Ramos (cell line): Measurements from ENCODE around the gene ENPP6.

ENCODE experiments used
- in situ Hi-C: fragments of 300-500 bp; cut with MboI; formaldehyde crosslinking; loops from one replicate; pipeline ENCODE4 v1.14.3; 2022; ENCODE audit warnings: low sequenced_read_pairs; ENCODE audit not compliant: unreplicated experiment

Gene ENPP6

GRCh38 chr4:184114431-184114830 is 103.2 kb downstream of the ENPP6 start:
- in situ Hi-C loops = no loop called here

DNA sequence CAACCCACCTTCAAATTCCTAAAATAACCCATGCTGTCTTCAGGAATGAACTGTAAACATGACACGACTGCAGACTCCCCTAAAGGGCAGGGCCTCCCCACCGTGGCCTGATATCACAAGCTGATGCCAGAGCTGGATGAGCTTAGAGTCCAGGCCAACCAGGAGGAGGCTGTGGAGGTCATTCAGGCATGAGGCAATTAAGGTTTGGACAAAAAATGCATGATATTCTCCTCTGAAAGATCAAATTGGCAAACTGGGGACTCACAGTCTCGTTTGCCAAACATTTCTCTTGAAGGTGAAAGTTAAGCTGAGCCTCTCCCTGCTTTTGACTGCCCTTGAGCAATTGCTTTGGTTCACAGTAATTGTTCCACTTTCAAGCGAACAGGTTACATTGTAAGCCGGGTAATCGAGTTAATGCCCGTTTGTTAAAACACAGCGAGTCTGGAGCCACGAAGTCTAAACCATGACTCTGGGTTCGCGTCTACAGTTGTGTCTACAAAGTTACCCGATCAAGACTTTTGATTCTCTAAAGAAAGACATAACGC is 105.6 kb downstream of the ENPP6 start:
- in situ Hi-C loops = no loop called here

DNA sequence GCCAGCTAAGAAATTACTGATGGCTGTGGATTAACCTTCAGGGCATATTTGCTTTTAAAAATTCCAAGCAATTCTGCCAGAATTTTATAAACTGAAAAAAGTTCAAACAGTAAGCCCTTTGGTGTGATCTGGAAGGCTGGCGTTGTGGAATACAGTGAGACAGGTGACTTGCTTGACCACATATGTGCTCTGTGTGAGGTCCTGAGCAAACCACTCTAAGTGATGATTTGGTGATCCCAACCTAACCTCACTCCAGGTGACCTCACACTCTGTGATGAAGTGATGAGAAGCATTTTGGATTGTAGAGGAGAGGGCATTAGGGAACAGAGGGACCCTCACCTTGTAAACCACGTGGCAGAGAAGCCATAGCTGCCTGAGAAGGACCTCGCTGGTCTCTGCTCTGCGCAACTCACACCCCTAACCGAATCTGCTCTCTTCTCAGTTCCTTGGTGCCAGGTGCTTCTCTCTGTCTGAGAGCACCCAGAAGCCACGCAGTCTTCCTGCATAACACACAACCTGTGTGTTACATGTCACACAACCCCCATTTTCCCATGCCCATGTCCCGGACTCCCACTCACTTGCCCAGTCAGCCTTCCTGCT is 106.3 kb downstream of the ENPP6 start:
- in situ Hi-C loops = no loop called here

DNA sequence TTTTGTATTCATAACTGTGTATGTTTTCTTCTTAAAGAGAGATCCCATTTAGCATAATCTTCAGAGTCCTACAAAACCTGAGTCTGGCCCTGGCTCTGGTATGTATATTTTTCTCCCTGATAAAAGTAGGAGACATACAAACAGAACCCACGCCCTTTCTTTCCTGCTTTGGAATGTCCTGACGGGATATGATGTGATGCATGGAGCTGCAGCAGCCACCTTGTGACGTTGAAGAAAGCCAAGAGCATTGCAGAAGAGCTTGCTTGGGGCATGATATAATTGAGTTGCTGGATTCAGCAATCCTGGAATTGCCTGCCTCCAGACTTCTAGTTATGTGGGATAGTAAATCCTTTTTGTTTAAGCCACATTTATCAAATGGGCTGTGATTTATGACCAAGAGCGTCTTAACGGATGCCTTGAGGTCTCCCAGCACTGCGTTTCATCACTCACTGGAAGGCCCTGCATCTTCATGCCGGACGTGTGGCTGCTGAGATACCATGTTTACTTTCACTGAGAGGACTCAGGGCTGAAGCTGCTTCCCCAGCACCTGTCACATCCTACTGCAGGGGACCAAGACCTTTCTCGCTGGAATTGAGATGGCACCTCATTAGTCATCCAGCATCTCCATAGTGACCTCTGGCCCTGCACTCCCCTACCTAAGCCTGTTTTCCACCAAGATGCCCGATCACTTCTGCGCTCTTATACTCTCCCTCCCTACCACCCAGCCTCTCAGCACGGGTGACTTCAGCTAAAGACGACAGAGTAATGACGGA is 107.0 kb downstream of the ENPP6 start:
- in situ Hi-C loops = no loop called here

GRCh38 chr4:184108006-184108501 is 109.6 kb downstream of the ENPP6 start:
- in situ Hi-C loops = no loop called here

DNA sequence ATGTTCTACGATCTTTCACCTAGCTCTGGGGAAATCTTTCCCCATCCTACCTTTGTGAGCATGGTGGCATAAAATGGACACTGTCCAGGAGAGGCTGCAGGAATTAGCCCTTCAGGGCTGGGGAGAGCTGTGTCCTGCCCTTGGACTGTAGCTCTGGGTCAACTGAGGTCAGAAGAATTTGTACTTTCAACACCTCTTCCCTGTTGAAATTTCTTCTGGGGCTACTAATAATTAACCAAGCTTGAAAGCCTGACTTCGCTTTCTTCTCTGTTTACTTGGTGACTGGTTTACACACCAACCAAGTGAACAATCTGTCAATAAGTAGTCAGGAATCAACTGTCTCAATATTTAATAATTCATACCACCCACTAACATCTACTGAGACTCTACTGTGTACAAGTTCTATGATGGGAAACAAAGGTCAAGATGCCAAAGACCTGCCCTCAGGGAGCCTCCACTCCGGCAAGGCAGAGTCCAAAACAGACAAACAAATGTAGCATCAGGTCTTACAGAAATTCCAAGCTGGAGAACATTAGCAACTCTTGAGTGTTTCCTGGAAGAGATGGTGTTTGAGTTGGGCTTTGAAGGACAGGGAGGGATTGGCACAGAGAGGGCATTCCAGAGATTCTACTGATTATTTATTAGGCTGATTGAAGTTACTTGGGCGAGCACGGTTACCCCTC is 113.1 kb downstream of the ENPP6 start:
- in situ Hi-C loops = loop anchor here (5.0 kb wide), 1 partner anchor 272 kb away; no protein-coding TSS in a partner anchor

- in situ Hi-C loops = loop anchor here (5.0 kb wide), 1 partner anchor 271 kb away; no protein-coding TSS in a partner anchor
These were observed 114.0 kb downstream of the ENPP6 start for GRCh38 chr4:184103527-184104264.

DNA sequence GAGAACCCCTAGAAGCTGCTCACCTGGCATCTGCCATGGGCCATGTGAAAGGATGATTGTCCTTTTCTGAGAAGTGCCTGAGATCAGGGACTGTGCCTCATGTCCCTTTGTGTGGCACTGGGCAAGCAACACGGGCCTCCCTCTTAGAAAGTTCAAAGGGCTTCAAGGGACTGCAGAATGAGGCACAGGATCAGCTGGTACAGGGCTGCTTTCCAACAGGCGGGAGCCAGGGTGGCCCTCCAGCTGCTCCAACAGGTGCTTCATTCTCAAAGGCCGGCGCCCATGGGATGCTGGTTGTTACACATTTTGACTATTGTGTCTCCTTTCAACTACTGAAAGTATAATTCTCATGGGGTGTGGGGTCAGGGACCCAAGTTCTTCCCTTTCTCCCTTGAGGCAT is 114.7 kb downstream of the ENPP6 start:
- in situ Hi-C loops = loop anchor here (5.0 kb wide), 1 partner anchor 271 kb away; no protein-coding TSS in a partner anchor

GRCh38 chr4:184102488-184102887 is 115.2 kb downstream of the ENPP6 start:
- in situ Hi-C loops = loop anchor here (5.0 kb wide), 1 partner anchor 270 kb away; no protein-coding TSS in a partner anchor

GRCh38 chr4:184101711-184102110 is 116.0 kb downstream of the ENPP6 start:
- in situ Hi-C loops = loop anchor here (5.0 kb wide), 1 partner anchor 269 kb away; no protein-coding TSS in a partner anchor

GRCh38 chr4:184100297-184100885 is 117.3 kb downstream of the ENPP6 start:
- in situ Hi-C loops = loop anchor here (5.0 kb wide), 1 partner anchor 268 kb away; no protein-coding TSS in a partner anchor

- in situ Hi-C loops = no loop called here
These were observed 118.1 kb downstream of the ENPP6 start for GRCh38 chr4:184099535-184099966.

DNA sequence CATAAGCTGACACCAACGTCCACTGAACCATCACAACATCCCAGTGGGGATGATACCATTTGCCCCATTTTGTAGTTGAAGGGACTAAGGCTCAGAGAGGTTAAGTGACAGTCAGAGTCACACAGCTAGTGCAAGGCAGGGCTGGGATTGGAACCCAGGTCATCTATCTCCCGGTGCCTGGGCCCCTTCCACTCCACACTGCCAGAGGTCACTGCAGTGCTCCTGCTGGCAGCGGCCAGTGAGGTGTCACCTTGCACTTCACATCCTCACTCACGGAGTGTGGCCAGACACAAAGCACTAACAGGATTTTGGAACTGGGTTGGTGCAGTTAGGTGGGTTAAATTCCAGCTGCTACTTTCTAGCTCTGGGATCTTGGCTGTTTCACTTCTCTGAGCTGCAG is 118.7 kb downstream of the ENPP6 start:
- in situ Hi-C loops = no loop called here

GRCh38 chr4:184097815-184098214 is 119.9 kb downstream of the ENPP6 start:
- in situ Hi-C loops = no loop called here

GRCh38 chr4:184097241-184097605 is 120.5 kb downstream of the ENPP6 start:
- in situ Hi-C loops = no loop called here

DNA sequence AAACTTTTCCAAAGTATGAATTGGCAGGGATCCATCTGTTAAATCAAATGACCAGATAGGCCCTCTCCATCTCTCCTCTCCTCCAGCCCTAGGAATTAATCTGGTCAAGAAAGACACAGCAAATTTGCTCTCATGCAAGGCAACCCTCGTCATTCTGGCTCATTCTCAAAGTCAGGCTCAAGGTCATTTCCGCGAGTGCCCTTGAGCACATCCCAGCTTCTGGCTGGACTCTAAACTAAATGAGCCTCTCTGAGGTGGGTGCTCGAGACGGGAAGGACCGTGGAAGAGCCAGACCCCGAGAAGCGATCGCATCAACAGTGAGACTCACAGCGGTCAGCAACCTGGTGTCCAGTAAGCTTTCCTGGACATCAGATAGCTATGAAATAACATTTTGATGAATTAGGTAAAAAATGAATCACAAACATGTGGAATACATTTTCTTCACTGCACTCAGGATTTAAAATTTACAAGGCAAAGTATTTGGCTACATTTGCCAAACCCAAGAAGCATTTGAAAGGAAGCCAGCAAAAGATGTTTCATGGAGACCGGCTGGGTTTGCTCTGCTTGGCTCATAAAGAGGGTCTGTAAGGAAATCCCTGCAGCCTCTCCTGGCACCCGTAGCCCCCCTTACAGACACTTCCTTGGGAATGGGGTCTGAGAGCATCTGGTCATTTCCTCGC is 121.0 kb downstream of the ENPP6 start:
- in situ Hi-C loops = no loop called here

DNA sequence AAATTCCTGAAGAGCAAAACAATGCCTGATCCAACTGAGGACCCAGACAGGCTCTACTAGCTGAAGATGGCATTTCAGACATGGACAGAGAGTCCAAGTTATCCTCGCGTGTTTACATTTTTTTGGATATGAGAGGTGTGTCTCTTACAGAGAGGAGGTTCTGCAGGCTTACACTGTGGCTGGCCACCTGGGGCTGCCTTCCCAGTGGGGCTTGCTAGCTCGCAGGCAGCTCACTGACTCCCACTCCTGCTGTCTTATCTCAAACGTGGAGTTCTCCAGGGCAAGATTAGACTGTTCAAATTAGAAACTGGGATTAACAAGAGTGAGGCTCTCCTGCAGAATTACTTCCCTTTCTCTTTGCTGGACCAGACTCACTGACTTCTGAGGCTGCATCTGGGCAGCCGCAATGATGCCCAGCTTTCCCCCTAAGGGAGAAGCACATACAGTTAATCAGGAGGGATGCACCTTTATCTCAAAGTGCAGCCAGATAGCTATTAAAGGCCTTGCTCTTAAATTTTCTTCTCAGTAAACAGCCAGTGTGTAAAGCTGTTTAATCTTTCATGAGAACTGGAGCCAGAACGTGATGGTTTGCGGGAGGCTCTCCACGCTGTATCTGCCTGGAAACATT is 123.0 kb downstream of the ENPP6 start:
- in situ Hi-C loops = no loop called here

DNA sequence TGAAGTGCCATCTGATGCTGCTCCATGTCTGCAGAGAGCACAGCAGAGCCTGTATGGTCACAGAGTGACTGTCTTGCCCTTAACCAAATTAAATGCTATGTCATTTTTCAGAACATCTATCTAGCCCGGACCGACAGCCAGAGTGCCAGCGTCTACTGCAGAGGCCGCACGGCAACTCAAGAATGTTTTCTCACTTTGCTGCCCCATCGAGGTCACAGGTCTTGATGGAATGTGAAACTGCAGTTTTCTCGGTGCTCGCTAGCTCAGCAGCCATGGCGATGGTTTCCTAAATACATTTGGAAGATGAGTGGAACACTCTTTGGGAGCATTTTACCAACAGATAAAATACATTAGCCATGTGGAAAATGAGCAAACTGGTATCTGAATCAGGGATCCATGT is 125.7 kb downstream of the ENPP6 start:
- in situ Hi-C loops = no loop called here
